A673 (cell line): ENCODE results near the gene METTL23. TPM values are rescaled to one million over a fixed set of nuclear protein-coding genes. Genes with fewer than 3 reads are reported as not detected.
"Not testable (repeated sequence)": the region's sequence is repeated elsewhere in the genome, so short reads cannot be mapped to it uniquely, and the experiment has no call there.

Experiments
- BruUV-seq: library from RNA; stranded (reverse); fragments of 400-500 nt; replicated peaks from 2 replicates; lab custom pipeline; 2021; lab: Mats Ljungman, UMichigan
- CTCF ChIA-PET: fragments of 300-600 bp; sonication (Branson Sonifier 250); formaldehyde crosslinking; loops from one replicate; lab custom pipeline; 2022; ENCODE audit warnings: antibody characterized with exemption; lab: Charles Lee
- POLR2A ChIA-PET: fragments of 300-600 bp; sonication (Branson Sonifier 250); formaldehyde crosslinking; loops from one replicate; lab custom pipeline; 2022; ENCODE audit warnings: antibody characterized with exemption; ENCODE audit not compliant: low non-redundant PET; lab: Charles Lee
- DNase-seq: peaks from one replicate; pipeline ENCODE4 v3.0.0-alpha.2; 2015; ENCODE audit warnings: low spot score
- H3K27ac ChIP-seq: fragments of 200-600 bp; sonication (generic); 2 replicates; pipeline ENCODE4 v1.5.1; 2016; ENCODE audit warnings: mixed run types, low read depth, mild to moderate bottlenecking, mixed read lengths, antibody characterized with exemption, low read length; ENCODE audit not compliant: poor library complexity, severe bottlenecking
- H3K27me3 ChIP-seq: fragments of 200-600 bp; sonication (generic); replicated peaks from 2 replicates; pipeline ENCODE4 v1.6.1; 2017; ENCODE audit warnings: mixed run types, low read depth, mild to moderate bottlenecking, mixed read lengths, antibody characterized with exemption, low read length; ENCODE audit not compliant: insufficient read depth, poor library complexity
- H3K36me3 ChIP-seq: fragments of 200-600 bp; sonication (generic); 2 replicates; pipeline ENCODE4 v1.6.1; 2016; ENCODE audit warnings: mixed run types, mild to moderate bottlenecking, mixed read lengths, antibody characterized with exemption, low read length; ENCODE audit not compliant: insufficient read depth, poor library complexity, severe bottlenecking
- H3K4me1 ChIP-seq: fragments of 200-600 bp; sonication (generic); 2 replicates; pipeline ENCODE4 v1.6.1; 2017; ENCODE audit warnings: mixed run types, mild to moderate bottlenecking, mixed read lengths, antibody characterized with exemption, low read length; ENCODE audit not compliant: insufficient read depth, poor library complexity, severe bottlenecking
- H3K4me3 ChIP-seq: fragments of 200-600 bp; sonication (generic); 2 replicates; pipeline ENCODE4 v1.5.1; 2016; ENCODE audit warnings: low read depth, mixed run types, mild to moderate bottlenecking, mixed read lengths, low read length; ENCODE audit not compliant: poor library complexity, severe bottlenecking
- H3K9me3 ChIP-seq: fragments of 200-600 bp; sonication (generic); 2 replicates; pipeline ENCODE4 v1.6.1; 2016; ENCODE audit warnings: mixed run types, low read depth, mild to moderate bottlenecking, mixed read lengths, antibody characterized with exemption, low read length; ENCODE audit not compliant: poor library complexity, severe bottlenecking
- CTCF ChIP-seq: fragments of 300-800, 200-600 bp; sonication (generic); conservative IDR thresholded peaks from 2 replicates; pipeline ENCODE4 v1.5.1; 2017; ENCODE audit warnings: low read depth, mild to moderate bottlenecking, antibody characterized with exemption, low read length, moderate library complexity, mixed read lengths
- EZH2 ChIP-seq: fragments of 200-600 bp; sonication (generic); IDR thresholded peaks from 2 replicates; pipeline ENCODE4 v1.6.1; 2017; ENCODE audit warnings: borderline replicate concordance, low read depth, mild to moderate bottlenecking, mixed read lengths, antibody characterized with exemption, low read length; ENCODE audit not compliant: poor library complexity, severe bottlenecking
- intact Hi-C: fragments of 100-400 bp; cut with micrococcal nuclease; formaldehyde crosslinking; loops from one replicate; pipeline ENCODE4 v1.10.0; 2022; ENCODE audit not compliant: unreplicated experiment
- total RNA-seq: library from RNA; stranded (reverse); gene quantifications from 2 replicates; pipeline ENCODE4 v1.2.3, GENCODE V29; 2021

Gene METTL23
- total RNA-seq, 1 experiment from 2014 or later: 42.4 TPM

DNA sequence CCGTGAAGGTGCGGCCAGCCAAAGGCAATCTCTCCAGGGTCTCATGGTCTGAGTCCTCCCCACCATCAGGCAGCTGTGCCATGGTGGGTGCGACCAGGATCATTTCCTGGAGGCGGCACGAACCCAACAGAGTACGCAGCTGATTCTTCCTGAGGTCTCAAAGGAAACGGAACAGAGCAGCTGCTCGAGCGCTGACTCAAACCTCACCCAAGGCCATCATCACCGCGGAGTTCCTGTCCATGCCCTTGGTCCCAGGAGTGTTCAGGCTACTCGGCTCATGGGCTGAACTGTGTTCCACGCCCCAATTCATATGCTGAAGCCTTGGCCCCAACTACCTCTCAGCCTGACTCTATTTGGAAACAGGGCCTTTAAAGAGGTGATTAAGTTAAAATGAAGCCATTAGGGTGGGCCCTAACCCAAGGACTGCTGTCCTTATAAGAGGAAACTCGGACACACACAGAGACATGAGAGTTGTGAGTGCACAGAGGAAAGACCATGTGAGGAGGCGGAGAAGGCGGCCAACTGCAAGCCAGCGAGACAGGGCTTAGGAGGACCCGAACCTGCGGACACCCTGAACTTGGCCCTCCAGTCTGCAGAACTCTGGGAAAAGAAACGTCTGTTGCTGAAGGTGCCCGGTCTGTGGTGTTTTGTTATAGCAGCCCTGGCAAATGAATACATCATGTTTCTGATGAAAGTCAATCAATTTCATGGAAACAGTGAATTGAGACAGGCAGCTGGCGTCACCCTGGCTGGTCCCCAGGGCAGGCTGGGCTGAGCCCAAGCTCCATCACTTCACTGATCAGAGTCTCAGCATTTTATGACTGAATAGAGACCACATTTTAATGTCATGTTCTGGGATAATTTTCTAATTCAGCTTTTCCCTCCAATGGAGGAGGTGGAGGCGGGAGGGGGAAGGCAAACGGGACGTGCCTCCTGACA, 29.6 kb upstream of the METTL23 start:
- TF ChIP-seq EZH2 (no peak), CTCF (no peak)
- H3K4me1 ChIP-seq: peaks cover 19% of the 10 kb centered on the region
- no peaks in the 10 kb centered on the region for H3K36me3 ChIP-seq
- CTCF ChIA-PET: interaction anchor here (0.6 to 1.5 kb wide), 5 partner anchors 8 to 457 kb away, joined by 3 to 9 read pairs (median 8); partner anchors contain the start of gene RNF157
- DNase-seq: no peak
- no peaks in the 10 kb centered on the region for H3K9me3 ChIP-seq
- H3K4me3 ChIP-seq: no peak overlapping the region
- POLR2A ChIA-PET: interaction anchor here (0.6 to 0.7 kb wide), 3 partner anchors 322 to 832 kb away, joined by 3 to 5 read pairs (median 3); no protein-coding TSS in a partner anchor
- BruUV-seq: no TSS peak
- peak overlapping the region; percentile 78 for H3K27ac ChIP-seq
- H3K27me3 ChIP-seq: no peaks in the 10 kb centered on the region
- intact Hi-C loops: no loop called here

DNA sequence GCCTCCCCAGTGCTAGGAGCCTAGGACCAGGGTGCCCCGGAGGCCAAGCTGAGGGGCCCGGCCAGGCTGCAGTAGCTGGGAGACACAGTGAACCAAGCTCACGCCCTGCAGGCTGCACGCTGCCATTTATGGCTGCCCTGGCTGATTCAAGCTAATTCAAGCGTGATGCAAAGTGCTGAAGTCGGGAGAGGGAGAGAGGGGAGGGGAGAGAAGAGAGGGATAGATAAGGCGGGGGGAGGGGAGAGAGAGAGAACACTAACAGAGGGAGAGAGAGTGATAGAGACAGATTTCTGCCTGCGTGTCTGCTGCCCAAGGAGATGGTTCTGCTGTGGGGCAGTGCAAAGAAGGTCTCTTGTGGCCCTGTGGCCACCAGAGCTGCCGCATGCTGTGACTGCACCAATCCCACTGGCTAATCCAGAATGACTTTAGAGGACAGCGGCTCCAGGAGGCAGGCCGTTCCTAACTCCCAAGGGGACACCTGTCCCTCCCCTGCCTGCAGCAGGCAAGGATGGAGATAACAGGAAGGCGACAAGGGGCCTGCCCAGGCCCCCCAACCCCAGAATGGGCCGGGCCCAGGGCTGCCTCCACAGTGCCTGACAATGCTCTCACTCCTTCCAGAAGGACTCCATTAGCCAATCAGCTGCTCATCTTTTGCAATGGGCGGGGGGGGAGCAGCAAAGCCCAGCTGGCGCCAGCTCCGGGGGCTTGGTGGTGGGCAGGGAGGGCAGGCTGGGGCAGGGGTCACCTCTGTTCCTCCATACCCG, 28.8 kb upstream of the METTL23 start:
- CTCF ChIA-PET: interaction anchor here (0.6 to 1.5 kb wide), 5 partner anchors 9 to 457 kb away, joined by 3 to 9 read pairs (median 8); partner anchors contain the start of gene RNF157
- no TSS peak for BruUV-seq

GRCh38 chr17:76698466-76698977, 28.1 kb upstream of the METTL23 start:
- H3K27me3 ChIP-seq, H3K9me3 ChIP-seq, H3K4me3 ChIP-seq, H3K36me3 ChIP-seq, intact Hi-C loops, H3K27ac ChIP-seq, DNase-seq, BruUV-seq: not testable (repeated sequence)
- H3K4me1 ChIP-seq: peaks cover 19% of the 10 kb centered on the region
- POLR2A ChIA-PET: interaction anchor here (0.8 kb wide), 1 partner anchor 20 kb away, joined by 4 read pairs; no protein-coding TSS in a partner anchor
- CTCF ChIA-PET: interaction anchor here (1.5 kb wide), 1 partner anchor 17 kb away, joined by 8 read pairs; no protein-coding TSS in a partner anchor

More for the DNA sequence above, 28.8 kb upstream of the METTL23 start:
- Histone ChIP-seq H3K36me3 (no peaks in the 10 kb centered on the region), H3K27ac (peak overlapping the region; percentile 78), H3K9me3 (no peaks in the 10 kb centered on the region), H3K4me1 (peaks cover 19% of the 10 kb centered on the region), H3K4me3 (no peak overlapping the region), H3K27me3 (no peaks in the 10 kb centered on the region)
- peak; percentile 81 for DNase-seq
- intact Hi-C loops: no loop called here
- POLR2A ChIA-PET: interaction anchor here (0.6 kb wide), 1 partner anchor 322 kb away, joined by 3 read pairs; no protein-coding TSS in a partner anchor
- TF ChIP-seq EZH2: no peak
- no peak for TF ChIP-seq CTCF
